Natural killer cell (primary cell): ENCODE measurements around the gene NRGN. TPM values are rescaled to one million over a fixed set of nuclear protein-coding genes. Genes with fewer than 3 reads are reported as not detected.
A peak's percentile ranks its signal among the peaks of the same experiment; 100 is the strongest.

ENCODE experiments used
- ATAC-seq, 3 donors: fragments of 150-1000 bp in 2 of 3; fragments of 200-7000 bp in 1 of 3; cut with Tn5 transposase; 1 replicate in 1 of 3; 2 replicates in 2 of 3; pipeline ENCODE4 v1.10.0; 2021; ENCODE audit warnings: mild to moderate bottlenecking in 2 of 3, moderate library complexity in 2 of 3
- DNase-seq, 2 donors: peaks; one replicate each; pipeline versions ENCODE4 v3.0.0 to v3.0.0-alpha.2; 2013 to 2021; ENCODE audit warnings: mixed read lengths in 1 of 2
- H3K27ac ChIP-seq: one replicate; pipeline ENCODE4 v1.5.1; 2013; ENCODE audit warnings: mild to moderate bottlenecking, low read length
- H3K27me3 ChIP-seq: one replicate; pipeline ENCODE4 v1.6.1; 2013; ENCODE audit warnings: low read length; ENCODE audit not compliant: control insufficient read depth, insufficient read depth
- H3K36me3 ChIP-seq: one replicate; pipeline ENCODE4 v1.6.1; 2013; ENCODE audit warnings: low read length; ENCODE audit not compliant: control insufficient read depth, insufficient read depth
- H3K4me1 ChIP-seq: one replicate; pipeline ENCODE4 v1.6.1; 2013; ENCODE audit warnings: low read length; ENCODE audit not compliant: control insufficient read depth, insufficient read depth
- H3K4me3 ChIP-seq: one replicate; pipeline ENCODE4 v1.5.1; 2013; ENCODE audit warnings: low read length
- H3K9me3 ChIP-seq: one replicate; pipeline ENCODE4 v1.6.1; 2013; ENCODE audit warnings: low read length; ENCODE audit not compliant: control insufficient read depth, insufficient read depth
- H3K27ac Mint-ChIP-seq, 2 donors: one replicate each; pipeline ENCODE4 v1.8.0; 2022; ENCODE audit warnings: mild to moderate bottlenecking in 2 of 2, mixed read lengths in 2 of 2, moderate library complexity in 1 of 2
- H3K27me3 Mint-ChIP-seq, 2 donors: one replicate each; pipeline ENCODE4 v1.8.0; 2022; ENCODE audit warnings: low read depth in 2 of 2, mixed read lengths in 2 of 2
- H3K36me3 Mint-ChIP-seq: one replicate; pipeline ENCODE4 v1.8.0; 2022; ENCODE audit warnings: mixed read lengths
- H3K4me1 Mint-ChIP-seq, 2 donors: one replicate each; pipeline ENCODE4 v1.8.0; 2022; ENCODE audit warnings: mixed read lengths in 2 of 2
- H3K4me3 Mint-ChIP-seq: one replicate; pipeline ENCODE4 v1.8.0; 2022; ENCODE audit warnings: mild to moderate bottlenecking, moderate library complexity, mixed read lengths
- H3K9me3 Mint-ChIP-seq, 2 donors: one replicate each; pipeline ENCODE4 v1.8.0; 2022; ENCODE audit warnings: mixed read lengths in 2 of 2
- WGBS: methylation state at CpG from one replicate; pipeline ENCODE4 v1.1.7; 2013; ENCODE audit warnings: missing lambda C conversion rate; ENCODE audit not compliant: insufficient coverage; 5-methylcytosine and 5-hydroxymethylcytosine counted together
- intact Hi-C: fragments of 100-400 bp; cut with micrococcal nuclease; formaldehyde crosslinking; loops from one replicate; pipeline ENCODE4 v1.14.2; 2022
- total RNA-seq, 4 donors: library from RNA; stranded (reverse); fragments of 120-200 nt in 1 of 4; gene quantifications; one replicate each; pipeline versions ENCODE4 v1.2.3 to v1.2.4, GENCODE V29; 2013 to 2022
- TF ChIP-seq, protein P1 (sequence below): fragments of 200-600 bp; IDR thresholded peaks from one replicate; pipeline ENCODE4 v1.8.0; 2022; ENCODE audit warnings: antibody characterized with exemption

Gene NRGN
- total RNA-seq, 3 donors from 2014 or later (not counting 1 experiment from before 2014, with no cell fraction given), result 11.1 to 70.9 (median 28.4) TPM

DNA sequence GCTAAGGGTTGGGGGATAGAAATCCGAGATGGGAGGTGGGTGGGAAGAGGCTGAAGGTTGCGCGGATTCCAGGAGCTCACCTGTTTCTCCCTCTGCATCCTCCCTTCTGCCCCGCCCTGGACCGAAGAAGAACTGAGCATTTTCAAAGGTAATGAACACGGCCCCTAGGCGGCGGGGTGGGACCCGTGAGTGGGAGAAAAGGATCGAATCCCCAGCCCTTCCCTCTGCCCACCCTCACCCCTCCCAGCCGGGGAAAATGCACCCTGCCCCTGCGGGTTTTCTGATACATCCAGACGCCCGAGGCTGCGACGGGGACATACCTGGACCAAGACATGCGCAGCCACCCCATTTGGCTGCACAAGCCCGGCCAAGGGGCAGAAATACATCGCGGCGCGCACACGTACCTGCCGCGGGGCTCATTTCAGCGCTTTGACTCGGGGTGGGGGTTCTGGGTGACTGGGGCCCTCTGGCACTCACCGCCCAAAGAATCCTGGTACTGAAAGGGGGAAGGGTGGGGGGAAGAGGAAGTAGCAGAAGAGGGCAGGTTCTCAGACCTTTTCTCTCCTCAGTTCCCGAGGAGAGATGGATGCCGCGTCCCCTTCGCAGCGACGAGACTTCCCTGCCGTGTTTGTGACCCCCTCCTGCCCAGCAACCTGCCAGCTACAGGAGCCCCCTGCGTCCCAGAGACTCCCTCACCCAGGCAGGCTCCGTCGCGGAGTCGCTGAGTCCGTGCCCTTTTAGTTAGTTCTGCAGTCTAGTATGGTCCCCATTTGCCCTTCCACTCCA, 6.3 kb downstream of the NRGN start:
- WGBS, result 8% methylated on average over 41 of the region's 41 CpGs
- Mint-ChIP-seq H3K4me3 (peak overlapping the region; percentile 92), H3K9me3 (no peaks in the 10 kb centered on the region), H3K27me3 (peaks cover 30 to 35% of the 10 kb centered on the region in 2 donors), H3K27ac (peak overlapping the region; percentile 36 to 91), H3K4me1 (peaks cover 0 to 8% of the 10 kb centered on the region in 2 donors), H3K36me3 (no peaks in the 10 kb centered on the region)
- Histone ChIP-seq H3K27me3 (peaks cover 5% of the 10 kb centered on the region), H3K4me3 (peak overlapping the region; percentile 87), H3K9me3 (no peaks in the 10 kb centered on the region), H3K27ac (peak overlapping the region; percentile 57), H3K36me3 (no peaks in the 10 kb centered on the region), H3K4me1 (peaks cover 25% of the 10 kb centered on the region)
- peak in 1 of 2 donors; percentile 57 for DNase-seq
- peak; percentile 6 to 33 (median 24) for ATAC-seq
- intact Hi-C loops, result no loop called here
- TF ChIP-seq, protein P1, sequence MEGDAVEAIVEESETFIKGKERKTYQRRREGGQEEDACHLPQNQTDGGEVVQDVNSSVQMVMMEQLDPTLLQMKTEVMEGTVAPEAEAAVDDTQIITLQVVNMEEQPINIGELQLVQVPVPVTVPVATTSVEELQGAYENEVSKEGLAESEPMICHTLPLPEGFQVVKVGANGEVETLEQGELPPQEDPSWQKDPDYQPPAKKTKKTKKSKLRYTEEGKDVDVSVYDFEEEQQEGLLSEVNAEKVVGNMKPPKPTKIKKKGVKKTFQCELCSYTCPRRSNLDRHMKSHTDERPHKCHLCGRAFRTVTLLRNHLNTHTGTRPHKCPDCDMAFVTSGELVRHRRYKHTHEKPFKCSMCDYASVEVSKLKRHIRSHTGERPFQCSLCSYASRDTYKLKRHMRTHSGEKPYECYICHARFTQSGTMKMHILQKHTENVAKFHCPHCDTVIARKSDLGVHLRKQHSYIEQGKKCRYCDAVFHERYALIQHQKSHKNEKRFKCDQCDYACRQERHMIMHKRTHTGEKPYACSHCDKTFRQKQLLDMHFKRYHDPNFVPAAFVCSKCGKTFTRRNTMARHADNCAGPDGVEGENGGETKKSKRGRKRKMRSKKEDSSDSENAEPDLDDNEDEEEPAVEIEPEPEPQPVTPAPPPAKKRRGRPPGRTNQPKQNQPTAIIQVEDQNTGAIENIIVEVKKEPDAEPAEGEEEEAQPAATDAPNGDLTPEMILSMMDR, result no peak

DNA sequence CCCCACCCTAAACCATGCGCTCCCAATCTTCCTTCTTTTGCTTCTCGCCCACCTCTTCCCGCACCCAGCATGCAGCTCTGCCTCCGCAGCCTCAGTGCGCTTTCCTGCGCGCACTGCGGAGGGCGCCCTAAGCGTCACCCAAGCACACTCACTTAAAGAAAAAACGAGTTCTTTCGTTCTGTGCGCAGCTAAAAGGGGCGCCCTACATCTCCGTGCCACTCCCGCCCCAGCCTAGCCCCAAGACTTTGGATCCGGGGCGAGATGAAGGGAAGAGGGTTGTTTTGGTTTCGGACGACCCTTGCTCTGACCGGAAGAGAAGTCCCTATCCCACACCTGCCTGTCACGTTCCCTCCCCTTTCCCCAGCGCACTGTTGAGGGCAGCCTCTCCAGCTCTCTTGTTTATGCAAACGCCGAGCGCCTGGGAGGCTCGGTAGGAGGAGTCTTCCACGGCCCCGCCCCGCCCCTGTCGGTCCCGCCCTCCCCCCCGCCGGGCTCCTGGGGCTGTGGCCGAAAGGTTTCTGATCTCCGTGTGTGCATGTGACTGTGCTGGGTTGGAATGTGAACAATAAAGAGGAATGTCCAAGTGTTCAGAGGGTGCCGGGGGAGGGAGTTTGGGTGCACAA, 7.0 kb downstream of the NRGN start:
- H3K4me3 ChIP-seq, result peak overlapping the region; percentile 87
- peak overlapping the region; percentile 57 for H3K27ac ChIP-seq
- H3K9me3 Mint-ChIP-seq, result no peaks in the 10 kb centered on the region
- H3K4me3 Mint-ChIP-seq, result peak overlapping the region; percentile 92
- H3K36me3 Mint-ChIP-seq, result no peaks in the 10 kb centered on the region
- peaks cover 23 to 31% of the 10 kb centered on the region in 2 donors for H3K27me3 Mint-ChIP-seq
- peak overlapping the region; percentile 36 to 91 for H3K27ac Mint-ChIP-seq
- TF ChIP-seq, protein P1, result peak; percentile 45
- H3K9me3 ChIP-seq, result no peaks in the 10 kb centered on the region
- H3K36me3 ChIP-seq, result no peaks in the 10 kb centered on the region
- WGBS, result 2% methylated on average over 34 of the region's 37 CpGs
- peaks cover 4% of the 10 kb centered on the region for H3K27me3 ChIP-seq
- peaks cover 0 to 7% of the 10 kb centered on the region in 2 donors for H3K4me1 Mint-ChIP-seq
- peak; percentile 63 to 89 for DNase-seq
- H3K4me1 ChIP-seq, result peaks cover 30% of the 10 kb centered on the region
- peak; percentile 90 to 91 (median 91) for ATAC-seq
- intact Hi-C loops, result no loop called here

DNA sequence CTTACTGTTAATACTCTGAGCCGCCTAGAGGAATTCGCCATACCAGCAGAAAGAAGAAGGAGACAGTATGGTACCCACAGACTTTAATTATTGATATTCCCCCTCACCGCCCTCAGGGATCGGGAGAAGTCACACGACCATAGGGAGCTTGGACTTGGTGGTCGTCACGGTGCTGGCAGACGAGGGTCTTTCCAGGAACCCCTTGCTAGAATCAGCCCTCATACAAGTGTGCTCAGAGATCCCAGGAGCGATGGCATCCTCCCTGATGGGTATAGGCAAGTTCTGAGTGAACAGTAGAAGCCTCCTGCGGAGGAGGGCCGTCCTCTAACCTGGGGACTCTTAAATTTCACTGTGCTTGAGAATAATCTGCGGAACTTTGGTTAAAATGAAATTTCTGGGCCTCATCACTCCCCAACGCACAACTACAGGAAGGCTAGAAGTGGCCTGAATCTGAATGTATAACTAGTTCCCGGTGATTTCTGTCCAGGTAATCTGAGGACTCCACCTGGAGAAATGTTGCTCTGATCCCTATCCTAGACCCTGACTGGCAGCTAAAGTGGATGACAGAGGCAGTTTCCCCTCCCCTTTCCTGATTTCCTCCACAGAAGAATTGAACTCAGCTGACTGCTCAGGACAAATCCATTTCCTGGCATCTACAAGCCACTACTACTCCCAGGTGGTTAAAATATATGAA, 7.8 kb downstream of the NRGN start:
- peaks cover 31% of the 10 kb centered on the region for H3K4me1 ChIP-seq
- Mint-ChIP-seq H3K9me3 (no peaks in the 10 kb centered on the region), H3K27me3 (peaks cover 15 to 24% of the 10 kb centered on the region in 2 donors), H3K27ac (peak overlapping the region in 1 of 2 donors; percentile 91), H3K4me1 (peaks cover 0 to 7% of the 10 kb centered on the region in 2 donors), H3K36me3 (no peaks in the 10 kb centered on the region), H3K4me3 (peak overlapping the region; percentile 92)
- WGBS, result 75% methylated on average over 14 of the region's 14 CpGs
- no peaks in the 10 kb centered on the region for H3K27me3 ChIP-seq
- no peak overlapping the region for H3K27ac ChIP-seq
- intact Hi-C loops, result loop anchor here (1.0 kb wide), 1 partner anchor 13 kb away; no protein-coding TSS in a partner anchor
- no peaks in the 10 kb centered on the region for H3K9me3 ChIP-seq
- DNase-seq (no peak), ATAC-seq (no peak)
- H3K4me3 ChIP-seq, result no peak overlapping the region
- TF ChIP-seq, protein P1, result no peak
- no peaks in the 10 kb centered on the region for H3K36me3 ChIP-seq
